ENCODE data around the gene SPEG.

SPEG gene

DNA sequence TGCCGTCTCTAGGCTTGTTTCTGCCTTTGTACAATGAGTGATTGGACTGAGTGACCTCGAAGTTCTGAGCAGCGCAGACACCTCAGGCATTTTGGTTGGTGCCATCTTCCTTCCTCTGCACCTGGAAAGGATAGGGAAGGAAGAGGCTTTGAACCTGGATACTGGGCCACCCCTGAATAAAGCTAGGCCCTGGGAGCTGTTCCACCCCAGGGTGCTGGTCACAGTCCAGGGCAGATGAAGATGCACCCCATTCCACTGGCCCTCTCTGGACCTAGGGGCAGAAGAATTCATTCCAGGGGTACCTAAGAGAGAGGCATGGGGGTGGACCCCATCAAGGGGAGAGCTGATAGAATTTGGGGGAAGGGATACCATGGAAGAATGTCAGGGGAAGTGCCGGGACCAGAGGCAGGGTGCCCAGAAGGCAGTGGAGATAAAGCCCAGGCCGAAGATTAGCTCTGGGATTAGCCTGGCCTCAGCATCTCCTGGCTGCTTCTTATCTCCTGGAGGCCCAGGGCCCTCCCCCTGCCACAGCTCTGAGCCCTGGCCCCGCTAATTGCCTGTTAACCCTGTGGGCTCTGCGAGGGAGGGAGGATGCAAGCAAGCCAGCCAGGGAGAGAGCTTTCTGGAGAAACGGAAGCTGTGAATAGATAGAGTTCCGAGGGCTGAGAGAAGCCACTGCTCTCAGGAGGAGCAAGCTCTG lies 91.0 kb downstream of the SPEG start:
- Histone ChIP-seq H3K4me3 (ENCODE audit: low read length) (no peak overlapping the region), H3K27ac (ENCODE audit: low read depth, low read length) (no peak overlapping the region), H3K4me1 (ENCODE audit: control insufficient read depth, insufficient read depth, low read length) (peaks cover 3% of the 10 kb centered on the region), H3K27me3 (ENCODE audit: control insufficient read depth, insufficient read depth, low read length) (peaks cover 27% of the 10 kb centered on the region), H3K9ac (ENCODE audit: low read length) (no peak overlapping the region), H3K36me3 (ENCODE audit: control insufficient read depth, insufficient read depth, low read length) (no peaks in the 10 kb centered on the region)

DNA sequence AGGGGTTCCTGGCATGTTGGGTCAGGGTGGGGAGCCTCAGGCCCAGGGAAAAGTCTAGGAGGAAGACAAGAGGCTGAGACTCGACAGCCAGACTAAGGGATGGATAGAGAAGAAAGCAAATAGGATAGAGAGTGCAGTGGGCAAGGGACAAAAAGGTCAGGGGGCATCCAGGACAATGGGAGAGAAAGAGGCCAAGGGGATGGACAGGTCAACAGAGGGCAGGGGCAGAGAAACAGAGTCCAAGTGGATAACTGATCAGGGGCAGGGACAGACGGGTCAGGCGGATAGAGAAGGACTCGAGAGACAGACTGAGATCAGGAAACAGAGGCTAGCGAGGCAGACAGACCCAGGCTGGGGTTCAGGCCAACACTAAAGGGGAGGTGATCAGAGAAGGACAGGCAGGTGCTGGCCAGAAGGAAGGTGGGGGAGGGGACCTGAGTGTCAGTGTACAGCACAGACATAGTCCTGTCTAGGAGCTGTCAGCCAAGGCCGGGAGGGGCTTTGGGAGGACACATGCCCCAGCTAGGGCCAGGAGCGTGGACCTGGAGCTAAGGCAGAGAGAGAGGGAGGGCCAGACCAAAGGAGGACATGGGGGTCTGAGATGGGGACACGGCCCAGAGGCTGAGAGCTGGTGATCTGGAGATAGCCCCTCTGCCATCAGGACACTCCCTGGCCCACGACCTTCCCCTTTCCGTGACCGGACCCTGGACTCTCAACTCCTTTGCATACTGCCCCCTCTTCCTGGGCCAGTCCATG lies 91.9 kb downstream of the SPEG start:
- Histone ChIP-seq H3K4me3 (ENCODE audit: low read length) (no peak overlapping the region), H3K27me3 (ENCODE audit: control insufficient read depth, insufficient read depth, low read length) (peaks cover 27% of the 10 kb centered on the region), H3K36me3 (ENCODE audit: control insufficient read depth, insufficient read depth, low read length) (no peaks in the 10 kb centered on the region), H3K27ac (ENCODE audit: low read depth, low read length) (no peak overlapping the region), H3K4me1 (ENCODE audit: control insufficient read depth, insufficient read depth, low read length) (peaks cover 3% of the 10 kb centered on the region), H3K9ac (ENCODE audit: low read length) (no peak overlapping the region)

GRCh38 chr2:219527076-219527394 lies 92.4 kb downstream of the SPEG start:
- H3K4me3 ChIP-seq (ENCODE audit: low read length), result no peak overlapping the region
- H3K4me1 ChIP-seq (ENCODE audit: control insufficient read depth, insufficient read depth, low read length), result peaks cover under 1% of the 10 kb centered on the region
- no peak overlapping the region for H3K27ac ChIP-seq (ENCODE audit: low read depth, low read length)
- peaks cover 23% of the 10 kb centered on the region for H3K27me3 ChIP-seq (ENCODE audit: control insufficient read depth, insufficient read depth, low read length)
- no peaks in the 10 kb centered on the region for H3K36me3 ChIP-seq (ENCODE audit: control insufficient read depth, insufficient read depth, low read length)
- no peak overlapping the region for H3K9ac ChIP-seq (ENCODE audit: low read length)

GRCh38 chr2:219527472-219527871 lies 92.8 kb downstream of the SPEG start:
- H3K27ac ChIP-seq (ENCODE audit: low read depth, low read length), result no peak overlapping the region
- H3K36me3 ChIP-seq (ENCODE audit: control insufficient read depth, insufficient read depth, low read length), result no peaks in the 10 kb centered on the region
- H3K27me3 ChIP-seq (ENCODE audit: control insufficient read depth, insufficient read depth, low read length), result peaks cover 24% of the 10 kb centered on the region
- no peaks in the 10 kb centered on the region for H3K4me1 ChIP-seq (ENCODE audit: control insufficient read depth, insufficient read depth, low read length)
- no peak overlapping the region for H3K9ac ChIP-seq (ENCODE audit: low read length)
- H3K4me3 ChIP-seq (ENCODE audit: low read length), result no peak overlapping the region

DNA sequence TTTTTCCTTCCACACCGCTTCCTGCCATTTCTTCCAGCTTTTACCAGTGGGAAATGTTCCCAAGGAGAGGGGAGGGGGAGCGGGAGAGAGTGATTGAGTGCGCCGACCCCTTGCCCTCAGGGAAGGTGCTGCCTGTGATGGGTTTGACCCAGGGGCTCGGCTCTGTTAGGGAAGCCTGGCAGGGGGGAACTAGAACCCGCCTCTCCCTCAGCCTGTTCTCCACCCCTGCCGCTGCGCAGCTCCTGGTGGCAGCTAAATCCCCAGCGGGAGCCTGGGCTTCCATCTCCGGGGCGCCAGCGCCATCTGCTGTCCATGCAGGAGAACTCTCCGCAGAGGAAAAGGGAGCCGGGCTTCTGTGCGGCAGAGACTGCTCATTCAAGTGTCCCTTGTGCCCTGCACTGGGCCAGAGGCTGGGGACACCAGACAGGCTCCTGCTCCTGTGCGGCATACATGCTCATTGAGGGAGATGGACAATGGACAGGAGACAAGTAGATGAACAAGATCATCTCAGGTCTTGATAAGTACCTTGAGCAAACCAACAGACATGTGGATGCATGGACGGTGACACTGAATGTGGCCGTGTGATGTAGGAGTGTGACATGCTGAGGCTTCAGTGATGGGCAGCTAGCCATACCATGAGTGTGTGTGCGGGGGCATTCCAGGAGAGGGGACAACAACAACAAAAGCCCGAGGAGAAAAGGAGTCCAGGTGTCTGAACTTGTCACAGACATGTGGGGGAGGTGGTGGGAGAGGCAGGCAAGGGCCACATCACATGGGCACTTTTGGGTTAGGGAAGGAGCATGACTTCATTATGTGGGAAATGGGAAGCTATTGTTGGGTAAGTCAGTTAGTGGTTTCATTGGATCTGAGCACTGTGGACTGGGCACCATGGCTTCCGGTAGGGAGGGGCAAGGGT lies 95.7 kb downstream of the SPEG start:
- peaks cover 25% of the 10 kb centered on the region for H3K27me3 ChIP-seq (ENCODE audit: control insufficient read depth, insufficient read depth, low read length)
- H3K4me1 ChIP-seq (ENCODE audit: control insufficient read depth, insufficient read depth, low read length), result no peaks in the 10 kb centered on the region
- no peak overlapping the region for H3K9ac ChIP-seq (ENCODE audit: low read length)
- peak overlapping the region; percentile 35 for H3K4me3 ChIP-seq (ENCODE audit: low read length)
- no peak overlapping the region for H3K27ac ChIP-seq (ENCODE audit: low read depth, low read length)
- no peaks in the 10 kb centered on the region for H3K36me3 ChIP-seq (ENCODE audit: control insufficient read depth, insufficient read depth, low read length)

- H3K9ac ChIP-seq (ENCODE audit: low read length), result no peak overlapping the region
Observed at GRCh38 chr2:219531639-219532377, 97.2 kb downstream of the SPEG start.

DNA sequence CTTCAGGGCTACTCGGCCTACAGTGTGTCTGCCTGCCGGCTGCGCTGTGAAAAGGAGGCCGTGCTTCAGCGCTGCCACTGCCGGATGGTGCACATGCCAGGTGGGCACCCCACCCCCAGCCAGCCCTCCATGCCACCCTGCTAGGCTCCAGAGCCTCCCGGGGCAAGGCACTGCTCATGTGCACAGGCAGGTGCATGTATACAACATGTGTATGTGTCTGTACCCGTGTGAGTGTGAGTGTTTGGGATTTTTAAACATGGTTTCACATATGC lies 97.7 kb downstream of the SPEG start:
- H3K27me3 ChIP-seq (ENCODE audit: control insufficient read depth, insufficient read depth, low read length), result peaks cover 20% of the 10 kb centered on the region
- no peak overlapping the region for H3K27ac ChIP-seq (ENCODE audit: low read depth, low read length)
- no peak overlapping the region for H3K9ac ChIP-seq (ENCODE audit: low read length)
- no peak overlapping the region for H3K4me3 ChIP-seq (ENCODE audit: low read length)
- H3K36me3 ChIP-seq (ENCODE audit: control insufficient read depth, insufficient read depth, low read length), result no peaks in the 10 kb centered on the region
- H3K4me1 ChIP-seq (ENCODE audit: control insufficient read depth, insufficient read depth, low read length), result no peaks in the 10 kb centered on the region

More at GRCh38 chr2:219531639-219532377, 97.2 kb downstream of the SPEG start:
- no peak overlapping the region for H3K27ac ChIP-seq (ENCODE audit: low read depth, low read length)
- no peaks in the 10 kb centered on the region for H3K36me3 ChIP-seq (ENCODE audit: control insufficient read depth, insufficient read depth, low read length)
- H3K27me3 ChIP-seq (ENCODE audit: control insufficient read depth, insufficient read depth, low read length), result peaks cover 25% of the 10 kb centered on the region
- H3K4me1 ChIP-seq (ENCODE audit: control insufficient read depth, insufficient read depth, low read length), result no peaks in the 10 kb centered on the region
- no peak overlapping the region for H3K4me3 ChIP-seq (ENCODE audit: low read length)

- Histone ChIP-seq H3K9ac (ENCODE audit: low read length) (no peak overlapping the region), H3K4me1 (ENCODE audit: control insufficient read depth, insufficient read depth, low read length) (no peaks in the 10 kb centered on the region), H3K27ac (ENCODE audit: low read depth, low read length) (no peak overlapping the region), H3K4me3 (ENCODE audit: low read length) (no peak overlapping the region), H3K36me3 (ENCODE audit: control insufficient read depth, insufficient read depth, low read length) (peaks cover 1% of the 10 kb centered on the region), H3K27me3 (ENCODE audit: control insufficient read depth, insufficient read depth, low read length) (peaks cover 18% of the 10 kb centered on the region)
Observed at GRCh38 chr2:219533930-219534661, 99.5 kb downstream of the SPEG start.

DNA sequence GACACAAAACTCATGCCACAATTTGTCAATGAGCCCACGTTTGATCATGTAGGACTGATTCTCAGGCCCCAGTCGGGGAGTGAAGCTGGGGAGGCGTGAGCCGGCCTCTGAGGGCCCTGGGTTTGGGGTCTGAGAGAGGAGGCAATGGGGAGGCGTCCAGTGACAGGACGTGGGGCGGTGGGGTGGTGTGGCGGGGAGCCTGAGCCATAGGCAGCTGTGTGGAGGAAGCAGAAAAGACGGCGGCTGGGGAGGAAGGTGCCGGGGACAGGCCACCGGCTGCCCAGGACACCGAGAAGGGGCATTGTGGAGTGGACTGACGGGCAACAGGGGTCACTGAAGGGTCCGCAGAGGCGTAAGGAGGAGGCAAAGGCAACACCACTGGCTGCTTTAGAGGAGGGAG lies 101.8 kb downstream of the SPEG start:
- Histone ChIP-seq H3K27me3 (ENCODE audit: control insufficient read depth, insufficient read depth, low read length) (peaks cover 6% of the 10 kb centered on the region), H3K27ac (ENCODE audit: low read depth, low read length) (no peak overlapping the region), H3K4me3 (ENCODE audit: low read length) (no peak overlapping the region), H3K9ac (ENCODE audit: low read length) (no peak overlapping the region), H3K36me3 (ENCODE audit: control insufficient read depth, insufficient read depth, low read length) (peaks cover 3% of the 10 kb centered on the region), H3K4me1 (ENCODE audit: control insufficient read depth, insufficient read depth, low read length) (peaks cover 1% of the 10 kb centered on the region)

DNA sequence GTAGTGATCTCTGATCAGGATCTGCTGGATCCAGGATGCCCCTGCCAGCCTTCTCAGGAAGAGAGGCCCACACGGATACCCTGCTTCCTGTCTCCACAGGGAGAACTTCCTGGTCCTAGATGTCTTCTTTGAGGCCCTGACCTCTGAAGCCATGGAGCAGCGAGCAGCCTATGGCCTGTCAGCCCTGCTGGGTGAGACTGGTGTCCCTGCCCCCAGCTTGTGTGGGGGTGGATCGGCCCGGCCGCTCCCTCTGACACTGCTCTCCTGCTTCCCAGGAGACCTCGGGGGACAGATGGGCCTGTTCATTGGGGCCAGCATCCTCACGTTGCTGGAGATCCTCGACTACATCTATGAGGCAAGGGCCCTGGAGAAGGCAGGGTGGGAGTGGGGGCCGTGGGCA lies 102.3 kb downstream of the SPEG start:
- H3K4me3 ChIP-seq (ENCODE audit: low read length), result no peak overlapping the region
- no peak overlapping the region for H3K27ac ChIP-seq (ENCODE audit: low read depth, low read length)
- peaks cover 2% of the 10 kb centered on the region for H3K4me1 ChIP-seq (ENCODE audit: control insufficient read depth, insufficient read depth, low read length)
- no peak overlapping the region for H3K9ac ChIP-seq (ENCODE audit: low read length)
- peaks cover 6% of the 10 kb centered on the region for H3K27me3 ChIP-seq (ENCODE audit: control insufficient read depth, insufficient read depth, low read length)
- H3K36me3 ChIP-seq (ENCODE audit: control insufficient read depth, insufficient read depth, low read length), result peaks cover 3% of the 10 kb centered on the region

DNA sequence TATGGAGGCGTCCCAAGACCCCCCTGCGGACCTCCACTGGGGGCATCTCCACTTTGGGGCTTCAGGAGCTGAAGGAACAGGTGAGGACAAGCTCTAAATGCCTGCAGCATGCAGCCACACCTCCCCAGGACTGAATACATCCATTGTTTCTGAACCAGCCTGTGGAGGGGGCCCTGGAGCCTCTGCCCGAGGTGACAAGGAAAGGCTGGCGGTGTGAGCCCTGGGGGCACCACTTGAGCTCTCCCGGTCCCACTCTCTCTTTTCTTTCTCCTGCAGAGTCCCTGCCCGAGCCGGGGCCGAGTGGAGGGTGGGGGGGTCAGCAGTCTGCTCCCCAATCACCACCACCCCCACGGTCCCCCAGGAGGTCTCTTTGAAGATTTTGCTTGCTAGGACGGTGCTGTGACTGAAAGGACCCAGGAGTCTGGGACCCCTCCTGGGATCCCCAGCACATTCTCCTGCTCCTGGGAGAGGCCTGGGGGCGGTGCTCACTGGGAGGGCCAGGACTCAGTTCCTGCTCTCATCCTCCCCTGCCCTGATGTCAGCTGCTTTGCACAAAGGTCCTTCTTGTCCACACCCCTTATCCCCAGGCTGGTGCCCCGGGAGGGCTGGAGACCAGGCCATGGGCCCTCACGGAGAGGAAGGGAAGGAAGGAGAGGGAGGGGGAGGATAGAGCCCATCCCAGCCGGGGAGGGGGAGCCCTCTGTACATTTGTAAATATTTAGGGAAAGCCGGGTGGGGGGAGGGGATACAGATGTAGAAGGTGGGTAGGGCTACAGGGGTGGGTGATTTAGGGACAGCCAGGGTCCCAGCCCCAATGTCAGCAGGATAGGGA lies 103.2 kb downstream of the SPEG start:
- no peak overlapping the region for H3K9ac ChIP-seq (ENCODE audit: low read length)
- H3K36me3 ChIP-seq (ENCODE audit: control insufficient read depth, insufficient read depth, low read length), result peaks cover 3% of the 10 kb centered on the region
- H3K27me3 ChIP-seq (ENCODE audit: control insufficient read depth, insufficient read depth, low read length), result peaks cover 3% of the 10 kb centered on the region
- H3K4me3 ChIP-seq (ENCODE audit: low read length), result no peak overlapping the region
- H3K4me1 ChIP-seq (ENCODE audit: control insufficient read depth, insufficient read depth, low read length), result peaks cover 4% of the 10 kb centered on the region
- no peak overlapping the region for H3K27ac ChIP-seq (ENCODE audit: low read depth, low read length)

Data from rectal smooth muscle tissue (tissue), 1 donor.